ENCODE data around the gene RBMY1D. TPM values are rescaled to one million over a fixed set of nuclear protein-coding genes. Genes with fewer than 3 reads are reported as not detected.
"Not testable (repeated sequence)": the region's sequence is repeated elsewhere in the genome, so short reads cannot be mapped to it uniquely, and the experiment has no call there.

Gene RBMY1D
- not detected in 2 replicates for polyA plus RNA-seq (2012; rRNA removed)
- polyA plus RNA-seq (2012; cell fraction: cytosol; rRNA removed), result not detected in 2 replicates
- not detected in 2 replicates for polyA plus RNA-seq (2012; cell fraction: nucleus; rRNA removed)

- H3K79me2 ChIP-seq (ENCODE audit: insufficient read depth); H3K9me3 ChIP-seq; H3K27me3 ChIP-seq (ENCODE audit: insufficient read depth); H3K4me1 ChIP-seq (ENCODE audit: control insufficient read depth in 1 of 2, insufficient read depth in 2 of 2, low read depth in 1 of 2, low read length in 1 of 2); H3K9me2 ChIP-seq; H2AFZ ChIP-seq (ENCODE audit: low read depth); H4K20me1 ChIP-seq (ENCODE audit: insufficient read depth); H3K9ac ChIP-seq; DNase-seq; POLR2A ChIA-PET; CTCF ChIA-PET; H3K4me2 ChIP-seq; H3K27ac ChIP-seq (ENCODE audit: low read depth in 2 of 2, low read length in 1 of 2); H3F3A ChIP-seq (replicated peaks; ENCODE audit: insufficient read depth); H3K36me3 ChIP-seq (replicated peaks in 1 of 2; ENCODE audit: control insufficient read depth in 1 of 2, insufficient read depth in 2 of 2, low read length in 1 of 2); H3K4me3 ChIP-seq (ENCODE audit: low read depth in 2 of 2, low read length in 1 of 2): not testable (repeated sequence)
- WGBS (ENCODE audit: low lambda C conversion rate), result no CpG with 5 or more reads among the region's 28 CpGs
Measured at GRCh38 chrY:21894426-21894825, at the start of gene RBMY1D. Gene RBMY1D (minus strand): TSS chrY:21894526. CDS start chrY:21892513, 2,013 bp downstream.

DNA sequence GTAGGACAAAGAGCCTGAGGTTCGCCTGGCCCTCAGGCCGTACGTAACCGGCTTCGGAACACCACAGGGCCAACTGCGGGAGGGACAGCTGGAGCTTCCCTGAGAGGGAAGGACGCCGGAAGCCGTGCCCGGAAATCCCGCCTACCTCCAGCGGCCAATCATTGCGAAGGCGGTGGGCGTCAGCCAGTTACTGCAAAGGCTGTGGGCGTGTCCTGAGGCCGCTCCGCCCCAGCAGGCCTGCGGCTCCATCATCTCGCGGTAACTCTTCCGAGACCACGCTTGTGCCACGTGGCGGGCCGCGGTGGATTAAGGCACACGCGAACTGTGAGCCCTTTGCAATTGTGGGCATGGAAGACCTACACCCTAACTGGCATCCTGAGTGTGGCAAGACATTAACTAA is 23.6 kb upstream of the RBMY1D start, which contains the start of gene RBMY1E:
RBMY1E (minus strand) TSS at position 101 of the 400 bp plus-strand sequence. CDS start 1,978 bp downstream, outside the sequence.
- H2AFZ ChIP-seq (ENCODE audit: low read depth); H3K79me2 ChIP-seq (ENCODE audit: insufficient read depth): not testable (repeated sequence)

DNA sequence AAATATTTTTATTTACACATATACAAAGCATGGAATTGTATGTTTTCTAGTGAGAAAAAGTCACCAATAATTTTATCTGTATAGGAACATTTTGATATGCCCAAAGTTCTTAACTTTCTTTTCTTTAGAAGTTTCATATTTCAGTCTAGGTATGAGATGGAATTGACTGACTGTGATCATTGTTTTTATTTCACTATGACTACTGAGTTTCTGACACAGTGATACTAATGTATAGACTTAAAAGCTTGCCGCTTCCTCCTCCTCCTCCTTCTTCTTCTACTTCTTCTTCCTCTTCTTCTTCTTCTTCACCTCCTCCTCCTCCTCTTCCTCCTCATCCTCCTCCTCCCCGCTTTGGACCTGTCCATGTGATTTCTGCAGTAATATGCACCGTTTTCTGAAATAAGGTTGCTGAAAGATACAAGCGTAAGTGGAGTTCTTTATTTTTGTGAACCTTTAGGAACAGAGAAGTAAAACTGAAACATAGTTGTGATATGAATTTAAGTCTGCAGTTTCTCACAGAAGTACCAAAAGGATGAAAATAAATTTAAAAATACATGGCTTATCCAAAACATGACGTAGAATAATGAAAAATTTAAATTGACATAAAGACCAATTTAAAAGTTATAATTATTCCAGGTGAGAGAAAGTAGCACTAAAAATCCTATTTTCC is 24.8 kb downstream of the RBMY1D start:
- H3K9me3 ChIP-seq; H3K4me3 ChIP-seq (ENCODE audit: low read depth in 2 of 2, low read length in 1 of 2); H4K20me1 ChIP-seq (ENCODE audit: insufficient read depth); DNase-seq; CTCF ChIA-PET; H3K9ac ChIP-seq; H3K4me2 ChIP-seq; H3K27ac ChIP-seq (ENCODE audit: low read depth in 2 of 2, low read length in 1 of 2); H3K9me2 ChIP-seq; H3F3A ChIP-seq (replicated peaks; ENCODE audit: insufficient read depth); POLR2A ChIA-PET; H3K27me3 ChIP-seq (ENCODE audit: insufficient read depth); H2AFZ ChIP-seq (ENCODE audit: low read depth); H3K79me2 ChIP-seq (ENCODE audit: insufficient read depth); H3K36me3 ChIP-seq (replicated peaks in 1 of 2; ENCODE audit: control insufficient read depth in 1 of 2, insufficient read depth in 2 of 2, low read length in 1 of 2); H3K4me1 ChIP-seq (ENCODE audit: control insufficient read depth in 1 of 2, insufficient read depth in 2 of 2, low read depth in 1 of 2, low read length in 1 of 2): not testable (repeated sequence)
- WGBS (ENCODE audit: low lambda C conversion rate), result no CpG with 5 or more reads among the region's 5 CpGs

More for the DNA sequence above, 23.6 kb upstream of the RBMY1D start, which contains the start of gene RBMY1E:
- H3F3A ChIP-seq (replicated peaks; ENCODE audit: insufficient read depth); H3K4me1 ChIP-seq (ENCODE audit: control insufficient read depth in 1 of 2, insufficient read depth in 2 of 2, low read depth in 1 of 2, low read length in 1 of 2); H3K9ac ChIP-seq; H3K27ac ChIP-seq (ENCODE audit: low read depth in 2 of 2, low read length in 1 of 2); POLR2A ChIA-PET; H3K36me3 ChIP-seq (replicated peaks in 1 of 2; ENCODE audit: control insufficient read depth in 1 of 2, insufficient read depth in 2 of 2, low read length in 1 of 2); DNase-seq; CTCF ChIA-PET; H3K4me3 ChIP-seq (ENCODE audit: low read depth in 2 of 2, low read length in 1 of 2); H3K9me3 ChIP-seq; H3K9me2 ChIP-seq; H4K20me1 ChIP-seq (ENCODE audit: insufficient read depth); H3K4me2 ChIP-seq; H3K27me3 ChIP-seq (ENCODE audit: insufficient read depth): not testable (repeated sequence)
- no CpG with 5 or more reads among the region's 29 CpGs for WGBS (ENCODE audit: low lambda C conversion rate)

DNA sequence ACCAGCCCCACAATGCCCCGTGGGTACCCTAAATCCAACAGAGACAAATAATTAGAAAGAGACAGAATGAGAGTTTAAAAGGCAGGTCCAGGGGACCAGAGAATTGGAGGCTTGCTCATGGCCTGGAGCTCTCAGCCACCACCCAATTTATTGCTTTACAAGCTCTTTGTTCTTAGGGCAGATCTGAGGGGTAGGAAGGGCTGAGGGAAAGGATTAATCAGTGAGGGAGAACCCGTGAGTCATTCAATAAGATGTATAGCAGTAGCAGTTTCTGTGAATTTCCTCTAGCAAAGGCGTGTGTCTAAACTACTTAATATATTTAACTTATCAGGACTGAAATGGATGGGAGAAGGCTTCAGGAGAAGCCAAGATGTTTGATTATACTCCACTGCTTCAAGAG is 48.8 kb downstream of the RBMY1D start:
- DNase-seq, result no peak
- Histone ChIP-seq H4K20me1 (ENCODE audit: insufficient read depth) (no peaks in the 10 kb centered on the region), H3K27ac (ENCODE audit: low read depth in 2 of 2, low read length in 1 of 2) (no peak overlapping the region), H3K9me2 (no peaks in the 10 kb centered on the region), H3K27me3 (ENCODE audit: insufficient read depth) (no peaks in the 10 kb centered on the region), H3K4me1 (ENCODE audit: control insufficient read depth in 1 of 2, insufficient read depth in 2 of 2, low read depth in 1 of 2, low read length in 1 of 2) (no peaks in the 10 kb centered on the region), H3F3A (replicated peaks; ENCODE audit: insufficient read depth) (no peaks in the 10 kb centered on the region), H2AFZ (ENCODE audit: low read depth) (no peak overlapping the region), H3K4me2 (no peak overlapping the region), H3K9me3 (no peaks in the 10 kb centered on the region), H3K9ac (no peak overlapping the region), H3K79me2 (ENCODE audit: insufficient read depth) (no peaks in the 10 kb centered on the region), H3K36me3 (replicated peaks in 1 of 2; ENCODE audit: control insufficient read depth in 1 of 2, insufficient read depth in 2 of 2, low read length in 1 of 2) (no peaks in the 10 kb centered on the region), H3K4me3 (ENCODE audit: low read depth in 2 of 2, low read length in 1 of 2) (no peak overlapping the region)
- CTCF ChIA-PET, result no interaction called here
- POLR2A ChIA-PET, result no interaction called here
- no CpG with 5 or more reads among the region's 3 CpGs for WGBS (ENCODE audit: low lambda C conversion rate)
- TF ChIP-seq GATA2 (CRISPR knock-in tag; IDR thresholded peaks at IDR 0.05), result no peak
- no peak for TF ChIP-seq FOXM1 (IDR thresholded peaks at IDR 0.05; ENCODE audit: low read depth)
- TF ChIP-seq FOSL2 (IDR thresholded peaks at IDR 0.05; ENCODE audit: borderline replicate concordance, low read depth), result no peak
- no peak for TF ChIP-seq FOXJ3 (CRISPR knock-in tag; IDR thresholded peaks at IDR 0.05)
- no peak for TF ChIP-seq TAF1 (IDR thresholded peaks at IDR 0.05; ENCODE audit: borderline replicate concordance, low read depth, low read length)
- no peak for TF ChIP-seq ZBTB33 (IDR thresholded peaks at IDR 0.05; ENCODE audit: borderline replicate concordance, low read depth)
- no peak for TF ChIP-seq CTCF (IDR thresholded peaks at IDR 0.05)
- no peak for TF ChIP-seq RXRA (IDR thresholded peaks at IDR 0.05; ENCODE audit: borderline replicate concordance, low read depth)
- no peak for TF ChIP-seq POLR2AphosphoS5 (IDR thresholded peaks at IDR 0.05; ENCODE audit: low read depth, low read length)
- no peak for TF ChIP-seq SIN3A (IDR thresholded peaks at IDR 0.05; ENCODE audit: borderline replicate concordance, low read depth, low read length)
- TF ChIP-seq, protein P1, sequence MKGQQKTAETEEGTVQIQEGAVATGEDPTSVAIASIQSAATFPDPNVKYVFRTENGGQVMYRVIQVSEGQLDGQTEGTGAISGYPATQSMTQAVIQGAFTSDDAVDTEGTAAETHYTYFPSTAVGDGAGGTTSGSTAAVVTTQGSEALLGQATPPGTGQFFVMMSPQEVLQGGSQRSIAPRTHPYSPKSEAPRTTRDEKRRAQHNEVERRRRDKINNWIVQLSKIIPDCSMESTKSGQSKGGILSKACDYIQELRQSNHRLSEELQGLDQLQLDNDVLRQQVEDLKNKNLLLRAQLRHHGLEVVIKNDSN (IDR thresholded peaks at IDR 0.05; ENCODE audit: borderline replicate concordance, low read depth), result no peak

All from SK-N-SH (cell line).